Epithelial cell of proximal tubule (primary cell): ENCODE results near the gene ADAD1. TPM values are rescaled to one million over a fixed set of nuclear protein-coding genes. Genes with fewer than 3 reads are reported as not detected.

Experiments
- DNase-seq: peaks from one replicate; pipeline ENCODE4 v3.0.0-alpha.2; 2011; ENCODE audit warnings: low read depth
- H3K4me3 ChIP-seq: 2 replicates; pipeline ENCODE4 v1.5.1; 2011; ENCODE audit warnings: low read depth, mild to moderate bottlenecking, low read length
- CTCF ChIP-seq: conservative IDR thresholded peaks from 2 replicates; pipeline ENCODE4 v1.5.1; 2012; ENCODE audit warnings: low read depth, mild to moderate bottlenecking, low read length
- total RNA-seq: library from RNA; depleted of rRNA; stranded (reverse); fragments of >200 nt; gene quantifications from 2 replicates; pipeline ENCODE4 v1.2.3, GENCODE V29; 2015

ADAD1 gene
- total RNA-seq, 1 donor from 2014 or later = not detected

GRCh38 chr4:122384245-122384644 is 5.4 kb downstream of the ADAD1 start:
- no peak overlapping the region for H3K4me3 ChIP-seq
- no peak for TF ChIP-seq CTCF
- no peak for DNase-seq

- no peak for TF ChIP-seq CTCF
- no peak for DNase-seq
- no peak overlapping the region for H3K4me3 ChIP-seq
Observed at GRCh38 chr4:122393276-122393675, 14.5 kb downstream of the ADAD1 start.

- no peak for TF ChIP-seq CTCF
- no peak overlapping the region for H3K4me3 ChIP-seq
- DNase-seq = no peak
Observed at GRCh38 chr4:122403861-122404260, 25.1 kb downstream of the ADAD1 start.

- no peak for TF ChIP-seq CTCF
- no peak for DNase-seq
Observed at GRCh38 chr4:122412547-122412946, 33.7 kb downstream of the ADAD1 start.

GRCh38 chr4:122423246-122423645 is 44.4 kb downstream of the ADAD1 start:
- H3K4me3 ChIP-seq = no peak overlapping the region
- no peak for TF ChIP-seq CTCF
- DNase-seq = no peak

More at GRCh38 chr4:122412547-122412946, 33.7 kb downstream of the ADAD1 start:
- H3K4me3 ChIP-seq = no peak overlapping the region

GRCh38 chr4:122431351-122431750 is 52.5 kb downstream of the ADAD1 start:
- no peak for TF ChIP-seq CTCF
- DNase-seq = no peak
- no peak overlapping the region for H3K4me3 ChIP-seq

GRCh38 chr4:122434285-122434684 is 55.5 kb downstream of the ADAD1 start:
- no peak overlapping the region for H3K4me3 ChIP-seq
- TF ChIP-seq CTCF = no peak
- DNase-seq = no peak
